PFSK-1 (cell line): ENCODE data around the gene ANAPC13.

ENCODE experiments used
- FOXP2 ChIP-seq: optimal IDR thresholded peaks from 2 replicates; pipeline ENCODE3; 2011; ENCODE audit warnings: borderline replicate concordance, control low read depth, inconsistent platforms; ENCODE audit not compliant: insufficient read depth; ENCODE audit errors: extremely low read length, extremely low read depth
- POLR2AphosphoS5 ChIP-seq: IDR thresholded peaks from 2 replicates; pipeline ENCODE4 v1.6.1; 2012; ENCODE audit warnings: low read depth, mild to moderate bottlenecking, control low read depth, low read length, moderate library complexity
- SIN3A ChIP-seq: IDR thresholded peaks from 2 replicates; pipeline ENCODE4 v1.6.1; 2012; ENCODE audit warnings: mild to moderate bottlenecking, low read length, moderate library complexity, borderline replicate concordance; ENCODE audit not compliant: insufficient read depth
- TAF1 ChIP-seq: IDR thresholded peaks from 2 replicates; pipeline ENCODE4 v1.6.1; 2012; ENCODE audit warnings: low read length, control low read depth, borderline replicate concordance; ENCODE audit not compliant: insufficient read depth
- TF ChIP-seq, protein P1 (sequence below), 2 experiments: IDR thresholded peaks; 2 replicates each; pipeline versions ENCODE4 v1.6.1 to v1.8.0; 2011 to 2012; ENCODE audit warnings: low read depth in 2 of 2, low read length in 2 of 2, control low read depth in 1 of 2, inconsistent platforms in 1 of 2, mild to moderate bottlenecking in 1 of 2, moderate library complexity in 1 of 2; ENCODE audit not compliant: insufficient read depth in 1 of 2

Gene ANAPC13

DNA sequence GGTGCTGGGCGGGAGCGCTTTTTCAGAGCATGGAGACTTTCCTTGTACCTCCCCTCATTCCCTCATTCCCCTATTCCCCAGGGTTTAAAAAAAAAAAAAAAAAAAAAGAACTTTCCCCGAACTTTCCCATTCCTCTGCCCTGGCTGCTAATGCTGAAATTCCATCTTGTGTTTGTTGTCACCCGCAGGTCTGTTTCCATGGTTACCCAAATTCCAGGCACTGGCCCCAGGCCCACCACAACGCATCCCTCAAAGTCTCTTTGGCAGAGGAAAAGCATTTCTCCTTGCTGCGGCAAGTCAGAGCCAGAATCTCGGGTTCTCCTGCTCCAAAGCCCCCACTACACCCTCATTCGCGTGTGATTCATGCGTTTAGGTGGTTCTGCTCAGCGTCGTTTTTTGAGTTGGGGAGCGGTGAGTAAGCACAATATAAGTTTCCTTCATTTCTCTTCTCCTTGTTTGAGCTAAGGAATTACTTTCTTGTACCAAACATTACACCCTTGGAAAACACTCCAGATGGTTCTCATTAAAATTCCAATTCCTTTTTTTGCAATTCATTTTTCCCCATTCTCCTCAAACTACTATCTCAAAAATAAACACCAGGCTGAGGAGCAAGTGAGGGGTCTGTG, 21.6 kb downstream of the ANAPC13 start:
- TF ChIP-seq POLR2AphosphoS5, result no peak
- no peak for TF ChIP-seq TAF1
- TF ChIP-seq, protein P1, sequence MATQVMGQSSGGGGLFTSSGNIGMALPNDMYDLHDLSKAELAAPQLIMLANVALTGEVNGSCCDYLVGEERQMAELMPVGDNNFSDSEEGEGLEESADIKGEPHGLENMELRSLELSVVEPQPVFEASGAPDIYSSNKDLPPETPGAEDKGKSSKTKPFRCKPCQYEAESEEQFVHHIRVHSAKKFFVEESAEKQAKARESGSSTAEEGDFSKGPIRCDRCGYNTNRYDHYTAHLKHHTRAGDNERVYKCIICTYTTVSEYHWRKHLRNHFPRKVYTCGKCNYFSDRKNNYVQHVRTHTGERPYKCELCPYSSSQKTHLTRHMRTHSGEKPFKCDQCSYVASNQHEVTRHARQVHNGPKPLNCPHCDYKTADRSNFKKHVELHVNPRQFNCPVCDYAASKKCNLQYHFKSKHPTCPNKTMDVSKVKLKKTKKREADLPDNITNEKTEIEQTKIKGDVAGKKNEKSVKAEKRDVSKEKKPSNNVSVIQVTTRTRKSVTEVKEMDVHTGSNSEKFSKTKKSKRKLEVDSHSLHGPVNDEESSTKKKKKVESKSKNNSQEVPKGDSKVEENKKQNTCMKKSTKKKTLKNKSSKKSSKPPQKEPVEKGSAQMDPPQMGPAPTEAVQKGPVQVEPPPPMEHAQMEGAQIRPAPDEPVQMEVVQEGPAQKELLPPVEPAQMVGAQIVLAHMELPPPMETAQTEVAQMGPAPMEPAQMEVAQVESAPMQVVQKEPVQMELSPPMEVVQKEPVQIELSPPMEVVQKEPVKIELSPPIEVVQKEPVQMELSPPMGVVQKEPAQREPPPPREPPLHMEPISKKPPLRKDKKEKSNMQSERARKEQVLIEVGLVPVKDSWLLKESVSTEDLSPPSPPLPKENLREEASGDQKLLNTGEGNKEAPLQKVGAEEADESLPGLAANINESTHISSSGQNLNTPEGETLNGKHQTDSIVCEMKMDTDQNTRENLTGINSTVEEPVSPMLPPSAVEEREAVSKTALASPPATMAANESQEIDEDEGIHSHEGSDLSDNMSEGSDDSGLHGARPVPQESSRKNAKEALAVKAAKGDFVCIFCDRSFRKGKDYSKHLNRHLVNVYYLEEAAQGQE (IDR thresholded peaks at IDR 0.05; ENCODE audit: insufficient read depth in 1 of 2, low read depth in 2 of 2, low read length in 2 of 2), result no peak
- no peak for TF ChIP-seq SIN3A
- TF ChIP-seq FOXP2, result no peak

DNA sequence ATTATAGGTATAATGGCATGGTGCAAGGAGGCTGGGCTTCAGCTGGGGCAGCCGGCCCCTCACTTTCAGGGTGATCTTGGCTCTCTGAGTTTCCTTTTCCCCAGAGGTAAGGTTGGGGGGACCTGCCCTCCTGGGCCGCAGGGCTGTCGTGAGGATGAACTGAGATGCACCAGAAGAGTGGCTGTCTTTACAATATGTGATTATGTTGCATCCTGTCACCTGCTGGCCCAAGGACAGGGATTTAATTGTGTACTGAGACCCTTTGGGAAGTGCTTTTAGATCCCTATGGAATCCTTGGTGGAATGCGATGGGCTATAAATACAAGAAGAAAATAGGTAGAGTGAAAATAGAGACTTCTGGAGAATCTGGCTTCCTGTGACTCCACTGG, 22.1 kb downstream of the ANAPC13 start:
- TF ChIP-seq FOXP2, result no peak
- no peak for TF ChIP-seq TAF1
- TF ChIP-seq POLR2AphosphoS5, result no peak
- TF ChIP-seq, protein P1 (IDR thresholded peaks at IDR 0.05; ENCODE audit: insufficient read depth in 1 of 2, low read depth in 2 of 2, low read length in 2 of 2), result no peak
- no peak for TF ChIP-seq SIN3A

DNA sequence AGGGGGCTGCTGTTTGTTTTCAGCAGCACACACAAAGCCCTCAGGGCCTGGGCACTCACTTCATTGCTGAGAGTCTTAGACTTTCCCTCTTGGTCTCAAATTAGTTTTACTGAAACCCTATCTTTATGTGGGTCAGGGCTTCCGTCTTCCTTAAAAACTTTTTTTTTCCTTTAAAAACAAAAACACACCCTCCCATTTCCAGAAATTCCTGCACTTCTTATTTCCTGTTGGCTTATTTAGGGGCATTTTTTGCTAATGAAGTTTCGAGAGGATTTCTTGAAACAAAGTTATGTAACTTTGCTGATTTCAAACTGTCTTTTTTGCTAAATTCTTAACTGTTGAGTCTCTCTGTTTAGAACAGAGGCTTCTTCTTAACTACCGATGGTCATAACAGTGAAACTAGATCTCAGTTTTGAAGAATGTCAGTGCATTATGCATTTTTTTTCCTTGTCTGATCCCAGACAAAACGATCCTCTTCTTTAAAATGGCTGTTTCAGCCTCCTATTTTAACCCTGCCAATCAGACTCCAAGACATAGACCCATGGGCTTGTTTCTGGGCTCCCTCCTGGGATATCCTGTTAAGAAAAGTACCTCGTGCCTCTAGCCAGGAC, 23.3 kb downstream of the ANAPC13 start:
- TF ChIP-seq FOXP2 (no peak), POLR2AphosphoS5 (no peak), SIN3A (no peak), TAF1 (no peak)
- TF ChIP-seq, protein P1 (IDR thresholded peaks at IDR 0.05; ENCODE audit: insufficient read depth in 1 of 2, low read depth in 2 of 2, low read length in 2 of 2), result no peak

DNA sequence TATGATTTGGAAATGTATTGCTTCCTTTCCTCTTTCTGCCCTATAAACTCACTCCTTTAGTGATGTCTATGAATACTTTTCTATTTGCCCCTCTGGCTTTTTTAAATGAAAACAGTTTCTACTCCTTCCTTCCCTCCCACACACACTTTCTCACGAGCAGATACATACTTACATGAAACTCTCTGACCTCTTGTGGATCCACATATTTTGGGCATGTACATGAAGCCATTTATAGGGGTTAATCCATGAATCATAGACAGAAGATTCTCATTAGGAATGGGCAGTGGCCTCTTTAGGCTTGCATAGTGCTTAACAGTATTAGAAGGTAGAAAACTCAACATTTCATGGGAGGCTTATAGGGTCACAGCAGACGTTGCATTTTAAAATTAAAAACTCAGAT, 24.8 kb downstream of the ANAPC13 start:
- TF ChIP-seq POLR2AphosphoS5 (no peak), TAF1 (no peak), FOXP2 (no peak), SIN3A (no peak)
- TF ChIP-seq, protein P1 (IDR thresholded peaks at IDR 0.05; ENCODE audit: insufficient read depth in 1 of 2, low read depth in 2 of 2, low read length in 2 of 2), result no peak
